Heart left ventricle (tissue), 13 donors: ENCODE data around the gene FAM163A.

ENCODE experiments used
- CTCF ChIP-seq, 12 donors: fragments of 200-600 bp; sonication (generic) in 4 of 12; IDR thresholded peaks; one replicate each; pipeline versions ENCODE4 v1.5.0 to v1.8.0; 2018 to 2022; ENCODE audit warnings: antibody characterized with exemption in 12 of 12, mild to moderate bottlenecking in 5 of 12
- POLR2A ChIP-seq, 2 donors: fragments of 450-650 bp; IDR thresholded peaks; one replicate each; pipeline ENCODE4 v1.6.1; 2017; ENCODE audit warnings: antibody characterized with exemption in 2 of 2, mild to moderate bottlenecking in 2 of 2, moderate library complexity in 2 of 2
- donor health status: ischemic (EF 13 %, LVEDD 7.1; RV severe dilation, severe dysfunction).
- donor health status: DM: no; HTN: yes; CAD: no.
- donor health status: DM: no; HTN: no; CAD: no.
- donor health status: ischemic (EF 25% LVEDD 6.9; RV normal size, moderate dysfunction).
- donor health status: ischemic (EF 25% LVEDD 5.7; RV mildly dilated, moderate dysfunction).
- donor health status: ischemic (EF 35%, LVEDD 5.7; RV mildly dilated, moderate dysfunction).
- donor health status: nonischemic (EF 11% LVEDD 7.7; RV severe dilation, severe dysfunction).
- donor health status: DM: yes; HTN: yes; CAD: no.
- donor health status: PGD.
- donor health status: ischemic (EF 29% LVEDD 5.4; RV normal size, mild dysfunction).
- donor health status: nonischemic (EF 23%, LVEDD 6.1; RV moderate dilation, normal function).

GRCh38 chr1:179760521-179760920 is 17.4 kb downstream of the FAM163A start:
- TF ChIP-seq CTCF (IDR thresholded peaks at IDR 0.05) (no peak), POLR2A (IDR thresholded peaks at IDR 0.05) (no peak)
